ENCODE data around the gene C9orf78. TPM values are rescaled to one million over a fixed set of nuclear protein-coding genes. Genes with fewer than 3 reads are reported as not detected.

Gene C9orf78
- total RNA-seq, 1 experiment from 2014 or later: 37.5 TPM

DNA sequence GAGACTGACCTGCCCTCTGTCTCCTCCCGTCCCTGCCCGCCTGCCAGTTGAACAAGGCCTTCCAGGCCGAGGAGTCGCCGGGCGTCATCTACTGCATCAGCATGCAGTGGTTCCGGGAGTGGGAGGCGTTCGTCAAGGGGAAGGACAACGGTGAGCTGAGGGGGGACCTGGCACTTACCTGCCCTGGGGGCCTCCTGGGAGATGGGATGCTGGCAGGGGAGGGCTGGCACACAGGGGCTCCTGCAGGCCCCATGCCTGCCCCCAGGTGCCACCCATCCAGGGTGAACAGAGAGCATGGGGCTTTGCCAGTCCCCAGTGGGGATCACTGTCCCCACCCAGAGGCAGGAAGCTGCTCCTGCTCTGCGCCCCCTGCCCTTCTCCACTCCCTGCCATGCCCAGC is 43.2 kb upstream of the C9orf78 start:
- Mint-ChIP-seq H3K4me3 (no peak overlapping the region; a peak in 1 of 5 replicates), H3K9me3 (no peaks in the 10 kb centered on the region), H3K36me3 (ENCODE audit: insufficient read depth in 1 of 3, low read depth in 3 of 3) (peaks cover 2 to 24% (median 16%) of the 10 kb centered on the region in 3 experiments; a peak in 6 of 7 replicates), H3K27ac (peak overlapping the region in 1 of 3 experiments; percentile 46; a peak in 2 of 7 replicates), H3K4me1 (peaks cover 0 to 9% of the 10 kb centered on the region in 2 experiments; a peak in 2 of 4 replicates), H3K27me3 (ENCODE audit: low read depth) (no peaks in the 10 kb centered on the region)
- H3K23ac ChIP-seq (ENCODE audit: insufficient read length, low read depth, low read length): no peak overlapping the region
- no peak overlapping the region for H3K9ac ChIP-seq (ENCODE audit: extremely low read depth, insufficient read length, low read length)
- no CpG with 5 or more reads among the region's 11 CpGs for WGBS (ENCODE audit: extremely low coverage, insufficient read length, low lambda C conversion rate)
- H3K14ac ChIP-seq (ENCODE audit: insufficient read depth, low read length): no peak overlapping the region
- no peaks in the 10 kb centered on the region for H3K27me3 ChIP-seq (ENCODE audit: insufficient read depth, low read length)
- no peak for DNase-seq
- no peak overlapping the region for H4K91ac ChIP-seq (ENCODE audit: insufficient read length, low read depth, low read length)
- no peaks in the 10 kb centered on the region for H3K79me1 ChIP-seq (ENCODE audit: insufficient read depth, low read depth, low read length, poor library complexity, severe bottlenecking)
- no peaks in the 10 kb centered on the region for H3K23me2 ChIP-seq (ENCODE audit: insufficient read length, low read depth, low read length, poor library complexity, severe bottlenecking)
- no peak overlapping the region for H3K4me2 ChIP-seq (ENCODE audit: insufficient read depth, insufficient read length, low read length)
- no peak overlapping the region for H2AK5ac ChIP-seq (ENCODE audit: insufficient read length, low read length)
- H4K20me1 ChIP-seq (ENCODE audit: control insufficient read depth, insufficient read depth, insufficient read length): no peaks in the 10 kb centered on the region
- no peak overlapping the region for H2BK20ac ChIP-seq (ENCODE audit: low read depth, low read length, poor library complexity, severe bottlenecking)
- no peaks in the 10 kb centered on the region for H3K4me1 ChIP-seq (ENCODE audit: insufficient read depth, low read length)
- no peaks in the 10 kb centered on the region for H3K79me2 ChIP-seq (ENCODE audit: insufficient read depth, low read length)
- H2BK120ac ChIP-seq (ENCODE audit: low read depth, low read length, poor library complexity, severe bottlenecking): no peak overlapping the region
- H2BK15ac ChIP-seq (ENCODE audit: low read depth, low read length): no peak overlapping the region
- no peak overlapping the region for H2AFZ ChIP-seq (ENCODE audit: low read length)
- H3K27ac ChIP-seq (ENCODE audit: insufficient read length, low read depth, low read length): no peak overlapping the region
- no peak overlapping the region for H3K4ac ChIP-seq (ENCODE audit: low read depth, low read length)
- H2BK12ac ChIP-seq (ENCODE audit: insufficient read length, low read depth, low read length): no peak overlapping the region
- no peak overlapping the region for H4K5ac ChIP-seq (ENCODE audit: insufficient read length, low read depth, low read length)
- H2BK5ac ChIP-seq (ENCODE audit: insufficient read length, low read length): no peak overlapping the region
- H3K56ac ChIP-seq (ENCODE audit: insufficient read length, low read depth, low read length): no peak overlapping the region
- H3T11ph ChIP-seq (ENCODE audit: low read length): no peak overlapping the region
- no peak overlapping the region for H4K8ac ChIP-seq (replicated peaks; ENCODE audit: insufficient read length, low read depth, low read length)
- no peaks in the 10 kb centered on the region for H3K9me3 ChIP-seq (ENCODE audit: control insufficient read depth, low read depth, low read length)
- H3K18ac ChIP-seq (ENCODE audit: insufficient read length, low read depth, low read length): no peak overlapping the region
- TF ChIP-seq CTCF (conservative IDR thresholded peaks at IDR 0.05): no peak
